IMR-90 (cell line): Measurements from ENCODE around the gene AUNIP. TPM values are rescaled to one million over a fixed set of nuclear protein-coding genes. Genes with fewer than 3 reads are reported as not detected.

Experiments
- ATAC-seq: fragments of 200-7000 bp; cut with Tn5 transposase; 2 replicates; pipeline ENCODE4 v1.9.1; 2020; ENCODE audit warnings: low read depth, mild to moderate bottlenecking, moderate library complexity
- BruUV-seq: library from RNA; stranded (reverse); fragments of 400-500 nt; replicated peaks from 2 replicates; lab custom pipeline; 2021; lab: Mats Ljungman, UMichigan
- CTCF ChIA-PET: fragments of 300-600 bp; formaldehyde crosslinking; extraction: SDS; loops from one replicate; lab custom pipeline; 2021; ENCODE audit warnings: antibody characterized with exemption; lab: Yijun Ruan, JAX
- POLR2A ChIA-PET: fragments of 300-600 bp; sonication (Branson Sonifier 250); formaldehyde crosslinking; loops from one replicate; lab custom pipeline; 2022; ENCODE audit warnings: antibody characterized with exemption; ENCODE audit not compliant: unreplicated experiment; lab: Charles Lee
- DNase-seq: peaks from one replicate; pipeline ENCODE4 v3.0.0; 2013
- H2AFZ ChIP-seq: replicated peaks from 2 replicates; pipeline ENCODE3; 2013; ENCODE audit warnings: low read length, mild to moderate bottlenecking; ENCODE audit not compliant: poor library complexity
- H2AK5ac ChIP-seq: 2 replicates; pipeline ENCODE4 v1.6.1; 2013; ENCODE audit warnings: low read depth, low read length, inconsistent platforms
- H2AK9ac ChIP-seq: replicated peaks from 2 replicates; pipeline ENCODE3; 2013; ENCODE audit warnings: mild to moderate bottlenecking, low read depth, low read length, moderate library complexity; ENCODE audit not compliant: poor library complexity
- H2BK120ac ChIP-seq: 2 replicates; pipeline ENCODE4 v1.6.1; 2013; ENCODE audit warnings: low read depth, low read length, inconsistent platforms
- H2BK15ac ChIP-seq: 3 replicates; pipeline ENCODE4 v1.6.1; 2013; ENCODE audit warnings: low read depth, low read length, inconsistent platforms
- H2BK20ac ChIP-seq: 2 replicates; pipeline ENCODE4 v1.6.1; 2013; ENCODE audit warnings: low read depth, mild to moderate bottlenecking, inconsistent platforms, low read length, moderate library complexity
- H2BK5ac ChIP-seq: 2 replicates; pipeline ENCODE4 v1.6.1; 2013; ENCODE audit warnings: mild to moderate bottlenecking, low read depth, low read length, inconsistent platforms; ENCODE audit not compliant: poor library complexity, severe bottlenecking
- H3K14ac ChIP-seq: replicated peaks from 2 replicates; pipeline ENCODE4 v1.6.1; 2013; ENCODE audit warnings: low read depth, low read length, inconsistent platforms
- H3K18ac ChIP-seq: 2 replicates; pipeline ENCODE4 v1.6.1; 2013; ENCODE audit warnings: low read depth, low read length, control low read depth
- H3K23ac ChIP-seq: 2 replicates; pipeline ENCODE4 v1.6.1; 2013; ENCODE audit warnings: low read depth, low read length, inconsistent platforms
- H3K27ac ChIP-seq: 2 replicates; pipeline ENCODE4 v1.5.1; 2013; ENCODE audit warnings: mild to moderate bottlenecking, control low read depth, low read length; ENCODE audit not compliant: insufficient read depth
- H3K27me3 ChIP-seq: 2 replicates; pipeline ENCODE4 v1.6.1; 2013; ENCODE audit warnings: low read length; ENCODE audit not compliant: control insufficient read depth, insufficient read depth
- H3K36me3 ChIP-seq: 2 replicates; pipeline ENCODE4 v1.6.1; 2013; ENCODE audit warnings: low read length, mixed read lengths; ENCODE audit not compliant: control insufficient read depth, insufficient read depth
- H3K4ac ChIP-seq: 2 replicates; pipeline ENCODE4 v1.6.1; 2013; ENCODE audit warnings: low read depth, low read length, inconsistent platforms
- H3K4me1 ChIP-seq: 2 replicates; pipeline ENCODE4 v1.6.1; 2013; ENCODE audit warnings: low read length, mixed read lengths; ENCODE audit not compliant: control insufficient read depth, insufficient read depth
- H3K4me2 ChIP-seq: 2 replicates; pipeline ENCODE4 v1.6.1; 2013; ENCODE audit warnings: low read depth, mild to moderate bottlenecking, control low read depth, low read length, moderate library complexity
- H3K4me3 ChIP-seq: 2 replicates; pipeline ENCODE4 v1.5.1; 2013; ENCODE audit warnings: low read depth, mild to moderate bottlenecking, control low read depth, low read length, moderate library complexity; ENCODE audit not compliant: insufficient read depth
- H3K56ac ChIP-seq: 2 replicates; pipeline ENCODE4 v1.6.1; 2013; ENCODE audit warnings: low read length, inconsistent platforms; ENCODE audit not compliant: insufficient read depth; ENCODE audit errors: extremely low read depth
- H3K79me1 ChIP-seq, 2 experiments: 2 replicates each; pipeline ENCODE4 v1.6.1; 2013; ENCODE audit warnings: low read length in 2 of 2, inconsistent platforms in 1 of 2, low read depth in 1 of 2
- H3K9ac ChIP-seq: 2 replicates; pipeline ENCODE4 v1.6.1; 2013; ENCODE audit warnings: low read depth, low read length, control low read depth
- H3K9me1 ChIP-seq: 2 replicates; pipeline ENCODE4 v1.6.1; 2013; ENCODE audit warnings: low read length, inconsistent platforms; ENCODE audit not compliant: insufficient read depth
- H3K9me3 ChIP-seq: 2 replicates; pipeline ENCODE4 v1.6.1; 2013; ENCODE audit warnings: low read length; ENCODE audit not compliant: control insufficient read depth, insufficient read depth
- H4K20me1 ChIP-seq: 2 replicates; pipeline ENCODE4 v1.6.1; 2013; ENCODE audit warnings: low read length, inconsistent platforms; ENCODE audit not compliant: insufficient read depth
- H4K5ac ChIP-seq: 2 replicates; pipeline ENCODE4 v1.6.1; 2013; ENCODE audit warnings: mild to moderate bottlenecking, low read depth, low read length, control low read depth
- H4K8ac ChIP-seq, 2 experiments: 2 replicates each; pipeline ENCODE4 v1.6.1; 2013; ENCODE audit warnings: low read depth in 2 of 2, low read length in 2 of 2, control low read depth in 1 of 2, inconsistent platforms in 1 of 2
- H4K91ac ChIP-seq: 2 replicates; pipeline ENCODE4 v1.6.1; 2013; ENCODE audit warnings: low read depth, low read length, inconsistent platforms; ENCODE audit not compliant: insufficient read depth
- BHLHE40 ChIP-seq: fragments of 150-350 bp; IDR thresholded peaks from 2 replicates; pipeline ENCODE4 v1.6.1; 2016; ENCODE audit warnings: mild to moderate bottlenecking, low read depth, low read length
- CEBPB ChIP-seq: IDR thresholded peaks from 2 replicates; pipeline ENCODE4 v1.6.1; 2012; ENCODE audit warnings: low read depth, low read length, improper control_type of control experiment
- CHD1 ChIP-seq: IDR thresholded peaks from 2 replicates; pipeline ENCODE4 v1.6.1; 2012; ENCODE audit warnings: low read depth, low read length, improper control_type of control experiment
- FOS ChIP-seq: fragments of 150-350 bp; IDR thresholded peaks from 2 replicates; pipeline ENCODE4 v1.6.1; 2016; ENCODE audit warnings: low read depth, low read length
- MAFK ChIP-seq: IDR thresholded peaks from 2 replicates; pipeline ENCODE4 v1.6.1; 2012; ENCODE audit warnings: low read depth, low read length, improper control_type of control experiment
- MAZ ChIP-seq: IDR thresholded peaks from 2 replicates; pipeline ENCODE4 v1.6.1; 2012; ENCODE audit warnings: low read depth, mild to moderate bottlenecking, low read length, improper control_type of control experiment, moderate library complexity, borderline replicate concordance
- MXI1 ChIP-seq: IDR thresholded peaks from 2 replicates; pipeline ENCODE4 v1.6.1; 2012; ENCODE audit warnings: low read depth, mild to moderate bottlenecking, low read length, moderate library complexity, borderline replicate concordance
- NFE2L2 ChIP-seq: fragments of 150-350 bp; IDR thresholded peaks from 2 replicates; pipeline ENCODE4 v1.6.1; 2016; ENCODE audit warnings: low read depth, mild to moderate bottlenecking, low read length
- POLR2A ChIP-seq: IDR thresholded peaks from 2 replicates; pipeline ENCODE4 v1.6.1; 2012; ENCODE audit warnings: mild to moderate bottlenecking, low read depth, low read length
- RAD21 ChIP-seq: IDR thresholded peaks from 2 replicates; pipeline ENCODE4 v1.6.1; 2012; ENCODE audit warnings: low read length, improper control_type of control experiment
- RCOR1 ChIP-seq: IDR thresholded peaks from 2 replicates; pipeline ENCODE4 v1.6.1; 2012; ENCODE audit warnings: mild to moderate bottlenecking, low read length, improper control_type of control experiment; ENCODE audit not compliant: insufficient replicate concordance
- SMC3 ChIP-seq: fragments of 150-350 bp; IDR thresholded peaks from 2 replicates; pipeline ENCODE4 v1.6.1; 2016; ENCODE audit warnings: low read depth, mild to moderate bottlenecking, antibody characterized with exemption, low read length, moderate library complexity
- WGBS, 2 experiments: methylation state at CpG; one replicate each; pipeline versions ENCODE4 v1.1.5 to v1.1.7; 2013; ENCODE audit warnings: missing lambda C conversion rate in 2 of 2; ENCODE audit not compliant: insufficient read length in 1 of 2; ENCODE audit errors: extremely low coverage in 2 of 2; 5-methylcytosine and 5-hydroxymethylcytosine counted together
- dilution Hi-C: fragments of 300-500 bp; cut with HindIII; formaldehyde crosslinking; loops from one replicate; pipeline ENCODE4 v1.14.3; 2018; ENCODE audit warnings: low sequenced_read_pairs; ENCODE audit not compliant: unreplicated experiment
- in situ Hi-C: fragments of 300-500 bp; cut with MboI; formaldehyde crosslinking; loops from 3 replicates; pipeline ENCODE4 v1.14.3; 2019; ENCODE audit warnings: low sequenced_read_pairs, inconsistent platforms, mixed read lengths
- intact Hi-C: fragments of 100-400 bp; cut with micrococcal nuclease; formaldehyde crosslinking; loops from 2 replicates; pipeline ENCODE4 v1.10.0; 2022
- polyA plus RNA-seq, 3 experiments: library from polyadenylated mRNA; depleted of rRNA; stranded (reverse); fragments of >200 nt; gene quantifications; 2 replicates each; pipeline ENCODE4 v1.2.3, GENCODE V29; 2012; ENCODE audit warnings: low replicate concordance in 1 of 3
- total RNA-seq: library from RNA; depleted of rRNA; stranded (reverse); fragments of >200 nt; gene quantifications from 2 replicates; pipeline ENCODE4 v1.2.3, GENCODE V29; 2012
- TF ChIP-seq, protein P1 (sequence below): fragments of 150-350 bp; IDR thresholded peaks from 2 replicates; pipeline ENCODE4 v1.6.1; 2017; ENCODE audit warnings: mild to moderate bottlenecking, antibody characterized with exemption, low read length, low read depth
- TF ChIP-seq, protein P2 (sequence below): fragments of 150-350 bp; IDR thresholded peaks from 2 replicates; pipeline ENCODE4 v1.6.1; 2016; ENCODE audit warnings: low read depth, mild to moderate bottlenecking, low read length, moderate library complexity, borderline replicate concordance
- TF ChIP-seq, protein P3 (sequence below): conservative IDR thresholded peaks from 2 replicates; pipeline ENCODE4 v1.5.1; 2012; ENCODE audit warnings: mild to moderate bottlenecking, low read depth, low read length, improper control_type of control experiment

The AUNIP gene
- total and polyA plus RNA-seq, 2 of the 4 experiments (the other 2 are of a cell fraction): 2.4 to 5.0 TPM

DNA sequence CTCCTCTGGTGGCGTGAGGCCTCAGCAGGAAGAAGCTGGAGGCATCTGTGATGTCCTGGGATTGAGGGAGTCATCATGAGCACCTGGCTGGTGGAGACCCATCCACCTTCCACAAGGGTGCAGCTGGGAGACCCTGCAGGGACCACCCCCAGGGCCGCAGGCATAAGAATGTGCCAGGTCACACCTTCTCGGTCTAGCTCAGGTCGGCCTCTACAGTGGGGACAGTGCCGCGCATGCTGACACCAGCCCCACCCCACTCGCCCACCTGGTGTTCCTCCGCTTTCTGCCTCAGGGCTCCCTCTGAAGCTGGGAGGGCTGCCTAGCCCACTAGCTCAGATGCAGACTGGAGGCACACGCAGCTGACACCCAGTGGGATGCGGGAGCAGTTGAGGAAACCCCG is 22.0 kb upstream of the AUNIP start:
- Histone ChIP-seq H4K5ac (no peak overlapping the region), H2BK5ac (no peak overlapping the region), H3K27ac (no peak overlapping the region), H3K9ac (no peak overlapping the region), H2AFZ (no peak overlapping the region), H2AK9ac (no peak overlapping the region), H2BK20ac (no peak overlapping the region), H4K20me1 (no peaks in the 10 kb centered on the region), H3K14ac (no peak overlapping the region), H3K4ac (no peak overlapping the region), H3K4me1 (peaks cover under 1% of the 10 kb centered on the region; the same call in 1 of the 2 replicates), H4K91ac (no peak overlapping the region), H3K9me1 (no peaks in the 10 kb centered on the region), H4K8ac (no peak overlapping the region), H3K4me3 (no peak overlapping the region), H3K79me1 (no peaks in the 10 kb centered on the region; a peak in 1 of 4 replicates), H3K27me3 (no peaks in the 10 kb centered on the region), H3K4me2 (no peak overlapping the region), H3K36me3 (no peaks in the 10 kb centered on the region), H3K18ac (no peak overlapping the region), H3K56ac (no peak overlapping the region), H2BK15ac (no peak overlapping the region), H3K23ac (no peak overlapping the region), H3K9me3 (no peaks in the 10 kb centered on the region), H2AK5ac (no peak overlapping the region; the same call in 1 of the 2 replicates), H2BK120ac (no peak overlapping the region)
- no TSS peak for BruUV-seq
- WGBS, 2 experiments: 87% methylated on average over 4 of the region's 11 CpGs; no CpG with 5 or more reads in 1 of the 2 experiments
- ATAC-seq (no peak), DNase-seq (no peak)
- in situ Hi-C loops: no loop called here
- ChIA-PET POLR2A (no interaction called here), CTCF (no interaction called here)
- dilution Hi-C loops: no loop called here
- intact Hi-C loops: no loop called here
- TF ChIP-seq, protein P1, sequence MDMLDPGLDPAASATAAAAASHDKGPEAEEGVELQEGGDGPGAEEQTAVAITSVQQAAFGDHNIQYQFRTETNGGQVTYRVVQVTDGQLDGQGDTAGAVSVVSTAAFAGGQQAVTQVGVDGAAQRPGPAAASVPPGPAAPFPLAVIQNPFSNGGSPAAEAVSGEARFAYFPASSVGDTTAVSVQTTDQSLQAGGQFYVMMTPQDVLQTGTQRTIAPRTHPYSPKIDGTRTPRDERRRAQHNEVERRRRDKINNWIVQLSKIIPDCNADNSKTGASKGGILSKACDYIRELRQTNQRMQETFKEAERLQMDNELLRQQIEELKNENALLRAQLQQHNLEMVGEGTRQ: no peak
- no peak for TF ChIP-seq RAD21
- no peak for TF ChIP-seq POLR2A
- no peak for TF ChIP-seq CEBPB
- TF ChIP-seq NFE2L2: no peak
- no peak for TF ChIP-seq MXI1
- TF ChIP-seq MAFK: no peak
- TF ChIP-seq SMC3: no peak
- TF ChIP-seq RCOR1: no peak
- TF ChIP-seq MAZ: no peak
- no peak for TF ChIP-seq BHLHE40
- TF ChIP-seq FOS: no peak
- TF ChIP-seq, protein P2, sequence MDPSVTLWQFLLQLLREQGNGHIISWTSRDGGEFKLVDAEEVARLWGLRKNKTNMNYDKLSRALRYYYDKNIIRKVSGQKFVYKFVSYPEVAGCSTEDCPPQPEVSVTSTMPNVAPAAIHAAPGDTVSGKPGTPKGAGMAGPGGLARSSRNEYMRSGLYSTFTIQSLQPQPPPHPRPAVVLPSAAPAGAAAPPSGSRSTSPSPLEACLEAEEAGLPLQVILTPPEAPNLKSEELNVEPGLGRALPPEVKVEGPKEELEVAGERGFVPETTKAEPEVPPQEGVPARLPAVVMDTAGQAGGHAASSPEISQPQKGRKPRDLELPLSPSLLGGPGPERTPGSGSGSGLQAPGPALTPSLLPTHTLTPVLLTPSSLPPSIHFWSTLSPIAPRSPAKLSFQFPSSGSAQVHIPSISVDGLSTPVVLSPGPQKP: no peak
- no peak for TF ChIP-seq CHD1
- TF ChIP-seq, protein P3, sequence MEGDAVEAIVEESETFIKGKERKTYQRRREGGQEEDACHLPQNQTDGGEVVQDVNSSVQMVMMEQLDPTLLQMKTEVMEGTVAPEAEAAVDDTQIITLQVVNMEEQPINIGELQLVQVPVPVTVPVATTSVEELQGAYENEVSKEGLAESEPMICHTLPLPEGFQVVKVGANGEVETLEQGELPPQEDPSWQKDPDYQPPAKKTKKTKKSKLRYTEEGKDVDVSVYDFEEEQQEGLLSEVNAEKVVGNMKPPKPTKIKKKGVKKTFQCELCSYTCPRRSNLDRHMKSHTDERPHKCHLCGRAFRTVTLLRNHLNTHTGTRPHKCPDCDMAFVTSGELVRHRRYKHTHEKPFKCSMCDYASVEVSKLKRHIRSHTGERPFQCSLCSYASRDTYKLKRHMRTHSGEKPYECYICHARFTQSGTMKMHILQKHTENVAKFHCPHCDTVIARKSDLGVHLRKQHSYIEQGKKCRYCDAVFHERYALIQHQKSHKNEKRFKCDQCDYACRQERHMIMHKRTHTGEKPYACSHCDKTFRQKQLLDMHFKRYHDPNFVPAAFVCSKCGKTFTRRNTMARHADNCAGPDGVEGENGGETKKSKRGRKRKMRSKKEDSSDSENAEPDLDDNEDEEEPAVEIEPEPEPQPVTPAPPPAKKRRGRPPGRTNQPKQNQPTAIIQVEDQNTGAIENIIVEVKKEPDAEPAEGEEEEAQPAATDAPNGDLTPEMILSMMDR: no peak
